Measurements from ENCODE around the gene AGAP1.
"Not testable (repeated sequence)": the region's sequence is repeated elsewhere in the genome, so short reads cannot be mapped to it uniquely, and the experiment has no call there.

Gene AGAP1

GRCh38 chr2:236125541-236125940 is 631.7 kb downstream of the AGAP1 start:
- DNase-seq (ENCODE audit: low spot score): no peak

GRCh38 chr2:236127010-236127409 is 633.2 kb downstream of the AGAP1 start:
- DNase-seq (ENCODE audit: low spot score): no peak

GRCh38 chr2:236128321-236128720 is 634.5 kb downstream of the AGAP1 start:
- DNase-seq (ENCODE audit: low spot score): no peak

GRCh38 chr2:236129935-236130334 is 636.1 kb downstream of the AGAP1 start:
- no peak for DNase-seq (ENCODE audit: low spot score)

- no peak for DNase-seq (ENCODE audit: low spot score)
These were observed 636.6 kb downstream of the AGAP1 start for GRCh38 chr2:236130349-236130998.

GRCh38 chr2:236131073-236131692 is 637.3 kb downstream of the AGAP1 start:
- no peak for DNase-seq (ENCODE audit: low spot score)

GRCh38 chr2:236133410-236134012 is 639.7 kb downstream of the AGAP1 start:
- DNase-seq (ENCODE audit: low spot score): no peak

GRCh38 chr2:236136538-236136937 is 642.7 kb downstream of the AGAP1 start:
- peak; percentile 43 for DNase-seq (ENCODE audit: low spot score)

- no peak for DNase-seq (ENCODE audit: low spot score)
These were observed 643.2 kb downstream of the AGAP1 start for GRCh38 chr2:236137066-236137465.

GRCh38 chr2:236141616-236142015 is 647.8 kb downstream of the AGAP1 start:
- not testable (repeated sequence) for DNase-seq (ENCODE audit: low spot score)

GRCh38 chr2:236143811-236144210 is 650.0 kb downstream of the AGAP1 start:
- no peak for DNase-seq (ENCODE audit: low spot score)

GRCh38 chr2:236146436-236146835 is 652.6 kb downstream of the AGAP1 start:
- no peak for DNase-seq (ENCODE audit: low spot score)

- no peak for DNase-seq (ENCODE audit: low spot score)
These were observed 661.6 kb downstream of the AGAP1 start for GRCh38 chr2:236155406-236155805.

- no peak for DNase-seq (ENCODE audit: low spot score)
These were observed 662.4 kb downstream of the AGAP1 start for GRCh38 chr2:236156095-236156859.

GRCh38 chr2:236156860-236157194 is 663.0 kb downstream of the AGAP1 start:
- DNase-seq (ENCODE audit: low spot score): no peak

GRCh38 chr2:236157366-236157765 is 663.5 kb downstream of the AGAP1 start:
- no peak for DNase-seq (ENCODE audit: low spot score)

GRCh38 chr2:236157815-236158498 is 664.1 kb downstream of the AGAP1 start:
- no peak for DNase-seq (ENCODE audit: low spot score)

- no peak for DNase-seq (ENCODE audit: low spot score)
These were observed 665.3 kb downstream of the AGAP1 start for GRCh38 chr2:236158969-236159777.

- no peak for DNase-seq (ENCODE audit: low spot score)
These were observed 665.9 kb downstream of the AGAP1 start for GRCh38 chr2:236159778-236160170.

GRCh38 chr2:236160366-236161081 is 666.7 kb downstream of the AGAP1 start:
- no peak for DNase-seq (ENCODE audit: low spot score)

GRCh38 chr2:236161082-236161462 is 667.2 kb downstream of the AGAP1 start:
- DNase-seq (ENCODE audit: low spot score): no peak
